Cardiac fibroblast (primary cell): ENCODE data around the gene KLK4.

Experiments
- DNase-seq, 2 donors: peaks; one replicate each; pipeline versions ENCODE4 v3.0.0 to v3.0.0-alpha.2; 2010; ENCODE audit warnings: low read depth in 2 of 2
- H3K4me3 ChIP-seq, 2 donors: replicated peaks in 1 of 2; 1 replicate in 1 of 2; 2 replicates in 1 of 2; pipeline ENCODE4 v1.5.1; 2011; ENCODE audit warnings: low read depth in 2 of 2, low read length in 2 of 2, mild to moderate bottlenecking in 2 of 2, moderate library complexity in 1 of 2
- CTCF ChIP-seq: IDR thresholded peaks from one replicate; pipeline ENCODE4 v1.5.1; 2011; ENCODE audit warnings: low read depth, mild to moderate bottlenecking, low read length, inconsistent platforms

The KLK4 gene

GRCh38 chr19:50944795-50945194, 33.6 kb upstream of the KLK4 start:
- no peak for TF ChIP-seq CTCF
- no peak for DNase-seq
- no peak overlapping the region for H3K4me3 ChIP-seq

- H3K4me3 ChIP-seq: no peak overlapping the region
- no peak for TF ChIP-seq CTCF
- no peak for DNase-seq
Observed at GRCh38 chr19:50943074-50943828, 32.1 kb upstream of the KLK4 start.

GRCh38 chr19:50939596-50939995, 28.4 kb upstream of the KLK4 start:
- no peak overlapping the region for H3K4me3 ChIP-seq
- no peak for DNase-seq
- TF ChIP-seq CTCF: no peak

GRCh38 chr19:50933640-50934039, 22.4 kb upstream of the KLK4 start:
- peak; percentile 29 to 45 for DNase-seq
- H3K4me3 ChIP-seq: no peak overlapping the region
- TF ChIP-seq CTCF: no peak

GRCh38 chr19:50932690-50933083, 21.5 kb upstream of the KLK4 start:
- no peak overlapping the region for H3K4me3 ChIP-seq
- TF ChIP-seq CTCF: no peak
- DNase-seq: no peak

- H3K4me3 ChIP-seq: no peak overlapping the region
Observed at GRCh38 chr19:50932018-50932689, 21.0 kb upstream of the KLK4 start.

More at GRCh38 chr19:50932018-50932689, 21.0 kb upstream of the KLK4 start:
- DNase-seq: no peak
- no peak for TF ChIP-seq CTCF
